PC-3 (cell line): ENCODE results near the gene TBC1D2B. TPM values are rescaled to one million over a fixed set of nuclear protein-coding genes. Genes with fewer than 3 reads are reported as not detected.

Experiments used
- ATAC-seq: fragments of 200-7000 bp; cut with Tn5 transposase; 2 replicates; pipeline ENCODE4 v1.9.1; 2020; ENCODE audit warnings: mild to moderate bottlenecking, moderate library complexity
- BruUV-seq: library from RNA; stranded (reverse); fragments of 400-500 nt; replicated peaks from 2 replicates; lab custom pipeline; 2021; lab: Mats Ljungman, UMichigan
- CTCF ChIA-PET: fragments of 300-600 bp; sonication (Branson Sonifier 250); formaldehyde crosslinking; loops from one replicate; lab custom pipeline; 2022; ENCODE audit warnings: antibody characterized with exemption; lab: Charles Lee
- POLR2A ChIA-PET: fragments of 300-600 bp; sonication (Branson Sonifier 250); formaldehyde crosslinking; loops from one replicate; lab custom pipeline; 2022; ENCODE audit warnings: antibody characterized with exemption; ENCODE audit not compliant: unreplicated experiment; lab: Charles Lee
- DNase-seq: peaks from one replicate; pipeline ENCODE4 v3.0.0-alpha.2; 2015
- H2AFZ ChIP-seq: fragments of 300-600 bp; sonication (generic); 2 replicates; pipeline ENCODE4 v1.6.0; 2016; ENCODE audit warnings: antibody characterized with exemption, low read length
- H3F3A ChIP-seq: fragments of 300-600 bp; sonication (generic); one replicate; pipeline ENCODE4 v1.6.0; 2017; ENCODE audit warnings: antibody characterized with exemption, low read length, control low read depth, mild to moderate bottlenecking; ENCODE audit not compliant: unreplicated experiment
- H3K27ac ChIP-seq: fragments of 300-600 bp; sonication (generic); 2 replicates; pipeline ENCODE4 v1.5.1; 2016; ENCODE audit warnings: mild to moderate bottlenecking, low read length
- H3K27me3 ChIP-seq: fragments of 300-600 bp; sonication (generic); 2 replicates; pipeline ENCODE4 v1.6.1; 2016; ENCODE audit warnings: low read length, mixed read lengths
- H3K36me3 ChIP-seq: fragments of 300-600 bp; sonication (generic); 2 replicates; pipeline ENCODE4 v1.6.1; 2016; ENCODE audit warnings: low read depth, mixed run types, low read length, mixed read lengths
- H3K4me1 ChIP-seq: fragments of 300-600 bp; sonication (generic); 2 replicates; pipeline ENCODE4 v1.5.1; 2016; ENCODE audit warnings: low read length; ENCODE audit not compliant: insufficient read depth
- H3K4me2 ChIP-seq: fragments of 300-600 bp; sonication (generic); 2 replicates; pipeline ENCODE4 v1.6.0; 2016; ENCODE audit warnings: low read length
- H3K4me3 ChIP-seq: fragments of 300-600 bp; sonication (generic); 2 replicates; pipeline ENCODE4 v1.5.1; 2016; ENCODE audit warnings: mild to moderate bottlenecking, low read length, mixed read lengths
- H3K79me2 ChIP-seq: fragments of 300-600 bp; sonication (generic); 2 replicates; pipeline ENCODE4 v1.6.1; 2017; ENCODE audit warnings: low read length, mixed read lengths
- H3K9ac ChIP-seq: fragments of 300-600 bp; sonication (generic); 2 replicates; pipeline ENCODE4 v1.6.0; 2016; ENCODE audit warnings: mild to moderate bottlenecking, low read length
- H3K9me2 ChIP-seq: fragments of 300-600 bp; sonication (generic); replicated peaks from 2 replicates; pipeline ENCODE4 v1.6.1; 2016; ENCODE audit warnings: mixed run types, low read length, mixed read lengths
- H3K9me3 ChIP-seq: fragments of 300-600 bp; sonication (generic); 2 replicates; pipeline ENCODE4 v1.6.1; 2016; ENCODE audit warnings: low read length, mixed read lengths
- H4K20me1 ChIP-seq: fragments of 300-600 bp; sonication (generic); 2 replicates; pipeline ENCODE4 v1.6.1; 2016; ENCODE audit warnings: low read length, mixed read lengths
- EZH2 ChIP-seq: fragments of 300-600 bp; sonication (generic); IDR thresholded peaks from one replicate; pipeline ENCODE4 v1.6.1; 2017; ENCODE audit warnings: antibody characterized with exemption, mild to moderate bottlenecking, low read length; ENCODE audit not compliant: unreplicated experiment
- EZH2phosphoT487 ChIP-seq: fragments of 300-600 bp; sonication (generic); IDR thresholded peaks from 2 replicates; pipeline ENCODE4 v1.6.1; 2018; ENCODE audit warnings: mild to moderate bottlenecking, antibody characterized with exemption, low read length, borderline replicate concordance
- intact Hi-C: fragments of 100-400 bp; cut with micrococcal nuclease; formaldehyde crosslinking; loops from 2 replicates; pipeline ENCODE4 v1.9.0; 2023
- total RNA-seq: library from RNA; depleted of rRNA; stranded (reverse); fragments of >200 nt; gene quantifications from 2 replicates; pipeline ENCODE4 v1.2.3, GENCODE V29; 2014; rRNA removed
- TF ChIP-seq, protein P1 (sequence below): fragments of 300-600 bp; sonication (generic); conservative IDR thresholded peaks from 2 replicates; pipeline ENCODE4 v1.5.1; 2017; ENCODE audit warnings: antibody characterized with exemption, low read depth, mild to moderate bottlenecking, low read length

The TBC1D2B gene
- total RNA-seq, 1 experiment from 2014 or later: 19.0 TPM

DNA sequence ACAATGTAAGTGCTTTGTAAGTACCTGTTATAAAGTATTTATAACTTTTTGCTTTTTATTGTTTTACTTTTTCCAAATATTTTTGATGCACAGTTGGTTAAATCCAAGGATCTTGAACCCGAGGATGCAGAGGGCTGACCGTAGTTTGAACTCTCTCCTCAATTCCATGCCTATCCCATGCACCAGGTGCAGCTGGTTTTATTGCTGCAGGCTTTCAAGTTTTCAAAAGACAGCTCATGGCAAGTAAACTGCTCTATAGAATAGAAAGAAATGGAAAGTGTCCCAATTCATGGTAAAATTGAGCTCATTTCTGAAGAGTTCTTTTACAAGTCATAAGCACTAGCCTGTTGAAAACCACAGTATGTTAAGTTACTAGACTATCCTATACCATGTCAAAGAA, 131.9 kb downstream of the TBC1D2B start:
- Histone ChIP-seq H3K79me2 (no peaks in the 10 kb centered on the region), H3K4me1 (no peaks in the 10 kb centered on the region), H3K36me3 (no peaks in the 10 kb centered on the region), H4K20me1 (no peaks in the 10 kb centered on the region), H3K9me3 (no peaks in the 10 kb centered on the region), H3F3A (no peaks in the 10 kb centered on the region), H3K4me2 (no peak overlapping the region), H3K4me3 (no peak overlapping the region), H3K9me2 (no peaks in the 10 kb centered on the region), H3K9ac (no peak overlapping the region), H2AFZ (no peak overlapping the region), H3K27me3 (no peaks in the 10 kb centered on the region; the same call in 1 of the 2 replicates), H3K27ac (no peak overlapping the region)
- ChIA-PET CTCF (interaction anchor here (0.6 kb wide), 1 partner anchor 67 kb away, joined by 3 read pairs; no protein-coding TSS in a partner anchor), POLR2A (no interaction called here)
- DNase-seq (no peak), ATAC-seq (no peak)
- BruUV-seq: no TSS peak
- intact Hi-C loops: no loop called here
- no peak for TF ChIP-seq EZH2phosphoT487
- no peak for TF ChIP-seq EZH2
- TF ChIP-seq, protein P1, sequence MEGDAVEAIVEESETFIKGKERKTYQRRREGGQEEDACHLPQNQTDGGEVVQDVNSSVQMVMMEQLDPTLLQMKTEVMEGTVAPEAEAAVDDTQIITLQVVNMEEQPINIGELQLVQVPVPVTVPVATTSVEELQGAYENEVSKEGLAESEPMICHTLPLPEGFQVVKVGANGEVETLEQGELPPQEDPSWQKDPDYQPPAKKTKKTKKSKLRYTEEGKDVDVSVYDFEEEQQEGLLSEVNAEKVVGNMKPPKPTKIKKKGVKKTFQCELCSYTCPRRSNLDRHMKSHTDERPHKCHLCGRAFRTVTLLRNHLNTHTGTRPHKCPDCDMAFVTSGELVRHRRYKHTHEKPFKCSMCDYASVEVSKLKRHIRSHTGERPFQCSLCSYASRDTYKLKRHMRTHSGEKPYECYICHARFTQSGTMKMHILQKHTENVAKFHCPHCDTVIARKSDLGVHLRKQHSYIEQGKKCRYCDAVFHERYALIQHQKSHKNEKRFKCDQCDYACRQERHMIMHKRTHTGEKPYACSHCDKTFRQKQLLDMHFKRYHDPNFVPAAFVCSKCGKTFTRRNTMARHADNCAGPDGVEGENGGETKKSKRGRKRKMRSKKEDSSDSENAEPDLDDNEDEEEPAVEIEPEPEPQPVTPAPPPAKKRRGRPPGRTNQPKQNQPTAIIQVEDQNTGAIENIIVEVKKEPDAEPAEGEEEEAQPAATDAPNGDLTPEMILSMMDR: no peak

Other genes with a start within 250 kb of the TBC1D2B start
- not detected in 2 replicates for gene SH2D7, start 14.8 kb upstream of the TBC1D2B start, total RNA-seq
- gene CIB2, start 53.7 kb upstream of the TBC1D2B start, total RNA-seq: 7.3 and 10.4 TPM in 2 replicates
- gene IDH3A, start 71.7 kb upstream of the TBC1D2B start, total RNA-seq: 55.0 and 78.8 TPM in 2 replicates
- gene ACSBG1, start 156.9 kb upstream of the TBC1D2B start, total RNA-seq: 0.36 and 0.40 TPM in 2 replicates
- 1.3 and 5.4 TPM in 2 replicates for gene DNAJA4, start 186.9 kb upstream of the TBC1D2B start, total RNA-seq
- gene SKIC8, start 221.9 kb upstream of the TBC1D2B start, total RNA-seq: 54.7 and 56.1 TPM in 2 replicates